ENCODE results near the gene ASIC2. TPM values are rescaled to one million over a fixed set of nuclear protein-coding genes. Genes with fewer than 3 reads are reported as not detected.

ASIC2 gene
- total RNA-seq, 1 experiment from 2014 or later, result 0.09 TPM

DNA sequence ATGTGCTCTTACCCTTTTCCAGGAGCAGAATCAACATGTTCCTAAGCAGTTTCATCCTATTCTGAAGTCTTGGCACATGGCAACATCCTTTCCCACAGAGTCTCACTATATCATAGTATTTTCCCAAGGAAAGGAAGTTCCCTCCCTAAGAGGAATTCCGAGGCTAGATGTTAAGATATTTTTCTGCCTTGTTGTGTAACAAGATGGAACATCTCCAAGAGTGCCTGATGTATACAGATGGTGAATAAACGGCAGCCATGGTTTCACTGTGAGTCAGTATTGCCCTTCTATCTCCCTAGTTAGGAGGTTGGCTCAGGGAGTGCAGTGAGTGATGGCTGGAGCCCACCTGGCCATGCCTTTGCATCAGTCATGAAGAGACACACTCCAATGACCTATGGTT, 253.2 kb downstream of the ASIC2 start:
- H2AFZ ChIP-seq, result no peak overlapping the region
- TF ChIP-seq, protein P1, sequence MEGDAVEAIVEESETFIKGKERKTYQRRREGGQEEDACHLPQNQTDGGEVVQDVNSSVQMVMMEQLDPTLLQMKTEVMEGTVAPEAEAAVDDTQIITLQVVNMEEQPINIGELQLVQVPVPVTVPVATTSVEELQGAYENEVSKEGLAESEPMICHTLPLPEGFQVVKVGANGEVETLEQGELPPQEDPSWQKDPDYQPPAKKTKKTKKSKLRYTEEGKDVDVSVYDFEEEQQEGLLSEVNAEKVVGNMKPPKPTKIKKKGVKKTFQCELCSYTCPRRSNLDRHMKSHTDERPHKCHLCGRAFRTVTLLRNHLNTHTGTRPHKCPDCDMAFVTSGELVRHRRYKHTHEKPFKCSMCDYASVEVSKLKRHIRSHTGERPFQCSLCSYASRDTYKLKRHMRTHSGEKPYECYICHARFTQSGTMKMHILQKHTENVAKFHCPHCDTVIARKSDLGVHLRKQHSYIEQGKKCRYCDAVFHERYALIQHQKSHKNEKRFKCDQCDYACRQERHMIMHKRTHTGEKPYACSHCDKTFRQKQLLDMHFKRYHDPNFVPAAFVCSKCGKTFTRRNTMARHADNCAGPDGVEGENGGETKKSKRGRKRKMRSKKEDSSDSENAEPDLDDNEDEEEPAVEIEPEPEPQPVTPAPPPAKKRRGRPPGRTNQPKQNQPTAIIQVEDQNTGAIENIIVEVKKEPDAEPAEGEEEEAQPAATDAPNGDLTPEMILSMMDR (conservative IDR thresholded peaks at IDR 0.05), result no peak
- no peak for TF ChIP-seq EZH2 (IDR thresholded peaks at IDR 0.05; ENCODE audit: low read depth)
- H3K36me3 ChIP-seq (ENCODE audit: low read depth), result no peaks in the 10 kb centered on the region
- H3K9me2 ChIP-seq (ENCODE audit: insufficient read depth), result no peaks in the 10 kb centered on the region
- no peak overlapping the region for H3K27ac ChIP-seq
- POLR2A ChIA-PET (ENCODE audit: unreplicated experiment), result no interaction called here
- no TSS peak for BruUV-seq (replicated peaks)
- peaks cover 6% of the 10 kb centered on the region for H3K27me3 ChIP-seq (ENCODE audit: insufficient read depth, low read depth)
- H3K79me2 ChIP-seq (ENCODE audit: low read depth), result no peaks in the 10 kb centered on the region
- CTCF ChIA-PET, result no interaction called here
- H3K4me1 ChIP-seq (replicated peaks; ENCODE audit: insufficient read depth), result no peaks in the 10 kb centered on the region
- no peak for DNase-seq
- no peaks in the 10 kb centered on the region for H4K20me1 ChIP-seq (ENCODE audit: insufficient read depth)
- no peak overlapping the region for H3K4me2 ChIP-seq
- no peaks in the 10 kb centered on the region for H3K9me3 ChIP-seq (ENCODE audit: insufficient read depth, low read depth)
- H3F3A ChIP-seq (ENCODE audit: insufficient read depth, low read depth), result no peaks in the 10 kb centered on the region
- H3K4me3 ChIP-seq, result no peak overlapping the region
- intact Hi-C loops (cut with micrococcal nuclease; ENCODE audit: unreplicated experiment), result no loop called here

DNA sequence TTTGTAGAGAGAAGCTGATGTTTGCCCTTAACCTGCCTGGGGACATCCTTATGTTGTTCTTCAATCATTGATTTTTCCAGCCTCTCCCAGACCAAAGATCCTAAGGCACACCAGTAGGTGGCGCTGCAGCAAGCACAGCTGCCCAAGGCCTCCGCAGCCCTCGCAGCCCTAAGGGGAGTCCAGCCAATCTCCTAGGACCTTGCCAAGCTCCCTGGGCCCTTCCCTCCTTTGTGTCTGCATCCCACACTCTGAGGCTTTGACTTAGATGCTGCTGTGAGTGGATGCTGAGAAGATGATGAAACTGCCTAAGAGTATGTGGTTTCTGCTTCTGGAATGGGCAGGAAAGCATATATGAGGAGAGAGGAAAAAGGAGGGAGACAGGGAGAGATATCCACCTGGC, 254.4 kb downstream of the ASIC2 start:
- Histone ChIP-seq H3F3A (ENCODE audit: insufficient read depth, low read depth) (no peaks in the 10 kb centered on the region), H3K36me3 (ENCODE audit: low read depth) (no peaks in the 10 kb centered on the region), H4K20me1 (ENCODE audit: insufficient read depth) (no peaks in the 10 kb centered on the region), H3K4me1 (replicated peaks; ENCODE audit: insufficient read depth) (no peaks in the 10 kb centered on the region), H3K4me2 (no peak overlapping the region), H3K79me2 (ENCODE audit: low read depth) (no peaks in the 10 kb centered on the region), H3K9me2 (ENCODE audit: insufficient read depth) (no peaks in the 10 kb centered on the region), H3K4me3 (no peak overlapping the region), H3K27me3 (ENCODE audit: insufficient read depth, low read depth) (peaks cover 6% of the 10 kb centered on the region), H2AFZ (no peak overlapping the region), H3K9me3 (ENCODE audit: insufficient read depth, low read depth) (no peaks in the 10 kb centered on the region), H3K27ac (no peak overlapping the region)
- no peak for TF ChIP-seq EZH2 (IDR thresholded peaks at IDR 0.05; ENCODE audit: low read depth)
- TF ChIP-seq, protein P1 (conservative IDR thresholded peaks at IDR 0.05), result peak; percentile 51
- intact Hi-C loops (cut with micrococcal nuclease; ENCODE audit: unreplicated experiment), result no loop called here
- POLR2A ChIA-PET (ENCODE audit: unreplicated experiment), result no interaction called here
- CTCF ChIA-PET, result interaction anchor here (0.6 kb wide), 2 partner anchors 15 to 541 kb away, joined by 3 to 4 read pairs; no protein-coding TSS in a partner anchor
- no peak for DNase-seq
- no TSS peak for BruUV-seq (replicated peaks)

- H3K9me2 ChIP-seq (ENCODE audit: insufficient read depth), result no peaks in the 10 kb centered on the region
- DNase-seq, result no peak
- ChIA-PET CTCF (no interaction called here), POLR2A (ENCODE audit: unreplicated experiment) (interaction anchor here (0.6 kb wide), 1 partner anchor 716 kb away, joined by 3 read pairs; no protein-coding TSS in a partner anchor)
- H3K27ac ChIP-seq, result no peak overlapping the region
- H3K36me3 ChIP-seq (ENCODE audit: low read depth), result no peaks in the 10 kb centered on the region
- H3K9me3 ChIP-seq (ENCODE audit: insufficient read depth, low read depth), result no peaks in the 10 kb centered on the region
- no peak overlapping the region for H3K4me3 ChIP-seq
- H3K4me1 ChIP-seq (replicated peaks; ENCODE audit: insufficient read depth), result no peaks in the 10 kb centered on the region
- no peaks in the 10 kb centered on the region for H3K79me2 ChIP-seq (ENCODE audit: low read depth)
- no peak overlapping the region for H2AFZ ChIP-seq
- intact Hi-C loops (cut with micrococcal nuclease; ENCODE audit: unreplicated experiment), result no loop called here
- no peaks in the 10 kb centered on the region for H3F3A ChIP-seq (ENCODE audit: insufficient read depth, low read depth)
- H4K20me1 ChIP-seq (ENCODE audit: insufficient read depth), result no peaks in the 10 kb centered on the region
- BruUV-seq (replicated peaks), result no TSS peak
- H3K4me2 ChIP-seq, result no peak overlapping the region
- no peak for TF ChIP-seq EZH2 (IDR thresholded peaks at IDR 0.05; ENCODE audit: low read depth)
- TF ChIP-seq, protein P1 (conservative IDR thresholded peaks at IDR 0.05), result no peak
- peaks cover 23% of the 10 kb centered on the region for H3K27me3 ChIP-seq (ENCODE audit: insufficient read depth, low read depth)
Observed at GRCh38 chr17:33033176-33033575, 259.9 kb downstream of the ASIC2 start.
